A549 (cell line): Measurements from ENCODE around the gene FOSL1. TPM values are rescaled to one million over a fixed set of nuclear protein-coding genes. Genes with fewer than 3 reads are reported as not detected.
A peak's percentile ranks its signal among the peaks of the same experiment; 100 is the strongest.

Source experiments
- ATAC-seq, 2 experiments: fragments of 200-7000 bp in 1 of 2; fragments of >200 bp in 1 of 2; cut with Nextera tagmentation in 1 of 2; cut with Tn5 transposase in 1 of 2; 3 replicates each; pipeline versions ENCODE4 v1.8.0 to v1.9.1; 2018 to 2020; ENCODE audit warnings: mild to moderate bottlenecking in 1 of 2, moderate library complexity in 1 of 2
- CTCF ChIA-PET: fragments of 300-600 bp; sonication (Branson Sonifier 250); formaldehyde crosslinking; extraction: SDS; loops from one replicate; lab custom pipeline; 2021; ENCODE audit warnings: antibody characterized with exemption, inconsistent platforms; lab: Yijun Ruan, JAX
- POLR2A ChIA-PET: fragments of 350-600 bp; formaldehyde crosslinking; extraction: SDS; loops from one replicate; lab custom pipeline; 2021; ENCODE audit warnings: antibody characterized with exemption, inconsistent platforms; lab: Yijun Ruan, JAX
- DNase-seq, 2 experiments: peaks; one replicate each; pipeline versions ENCODE4 v3.0.0 to v3.0.0-alpha.2; 2011 to 2016; ENCODE audit warnings: low read depth in 1 of 2, low spot score in 1 of 2
- FAIRE-seq: peaks from 2 replicates; lab custom pipeline; 2011; peaks lifted over from hg19 to GRCh38; lab: Jason Lieb, UNC
- H3K27ac ChIP-seq, 2 experiments: fragments of >200 bp; sonication (Bioruptor Twin); formaldehyde crosslinking; 3 replicates each; pipeline ENCODE4 v1.5.1; 2016 to 2017
- H3K4me1 ChIP-seq: fragments of >200 bp; sonication (Bioruptor Twin); formaldehyde crosslinking; 3 replicates; pipeline ENCODE4 v1.6.1; 2016
- H3K4me2 ChIP-seq: fragments of >200 bp; sonication (Bioruptor Twin); formaldehyde crosslinking; 3 replicates; pipeline ENCODE4 v1.6.1; 2016
- H3K4me3 ChIP-seq: fragments of >200 bp; sonication (Bioruptor Twin); formaldehyde crosslinking; 3 replicates; pipeline ENCODE4 v1.5.1; 2016
- H3K9me3 ChIP-seq: fragments of >200 bp; sonication (Bioruptor Twin); formaldehyde crosslinking; 3 replicates; pipeline ENCODE4 v1.6.1; 2016
- BHLHE40 ChIP-seq: IDR thresholded peaks from 2 replicates; pipeline ENCODE4 v1.6.1; 2012; ENCODE audit warnings: low read depth, low read length, inconsistent platforms
- CBX2 ChIP-seq: fragments of 200-600 bp; sonication (generic); IDR thresholded peaks from 2 replicates; pipeline ENCODE4 v1.6.1; 2016; ENCODE audit warnings: low read depth, mild to moderate bottlenecking, borderline replicate concordance
- CEBPB ChIP-seq, 2 experiments: fragments of >200 bp in 1 of 2; sonication (Bioruptor Twin) in 1 of 2; formaldehyde crosslinking in 1 of 2; IDR thresholded peaks; 2 replicates each; pipeline ENCODE4 v1.6.1; 2012 to 2016
- CHD4 ChIP-seq: fragments of 200-600 bp; sonication (generic); IDR thresholded peaks from 2 replicates; pipeline ENCODE4 v1.6.1; 2016; ENCODE audit warnings: antibody characterized with exemption, mild to moderate bottlenecking, borderline replicate concordance
- EHF ChIP-seq: fragments of 250-450 bp; sonication (Bioruptor Pico); IDR thresholded peaks from 2 replicates; pipeline ENCODE4 v1.5.0; 2020; ENCODE audit warnings: mild to moderate bottlenecking
- EP300 ChIP-seq, 2 experiments: fragments of >200 bp; sonication (Bioruptor Twin); formaldehyde crosslinking; IDR thresholded peaks; 2 replicates in 1 of 2; 3 replicates in 1 of 2; pipeline ENCODE4 v1.6.1; 2016 to 2017
- HEYL ChIP-seq: fragments of 250-450 bp; sonication (Bioruptor Pico); IDR thresholded peaks from 2 replicates; pipeline ENCODE4 v1.8.0; 2021; ENCODE audit warnings: mild to moderate bottlenecking, moderate library complexity
- HOXA7 ChIP-seq: fragments of 250-450 bp; sonication (Bioruptor Pico); IDR thresholded peaks from 2 replicates; pipeline ENCODE4 v1.5.0; 2020; ENCODE audit warnings: mild to moderate bottlenecking, moderate library complexity
- KDM1A ChIP-seq: fragments of 200-600 bp; sonication (generic); IDR thresholded peaks from 2 replicates; pipeline ENCODE4 v1.6.1; 2016; ENCODE audit warnings: low read depth, mild to moderate bottlenecking
- KDM5A ChIP-seq: fragments of 200-600 bp; sonication (generic); IDR thresholded peaks from 2 replicates; pipeline ENCODE4 v1.6.1; 2016; ENCODE audit warnings: antibody characterized with exemption, mild to moderate bottlenecking
- NR3C1 ChIP-seq: fragments of >200 bp; sonication (Bioruptor Twin); formaldehyde crosslinking; IDR thresholded peaks from 3 replicates; pipeline ENCODE4 v1.6.1; 2017
- POLR2A ChIP-seq: IDR thresholded peaks from 2 replicates; pipeline ENCODE4 v1.6.1; 2012; ENCODE audit warnings: mild to moderate bottlenecking, low read length
- RAD21 ChIP-seq, 2 experiments: fragments of >200 bp in 1 of 2; sonication (Bioruptor Twin) in 1 of 2; formaldehyde crosslinking in 1 of 2; IDR thresholded peaks in 1 of 2; conservative IDR thresholded peaks in 1 of 2; 2 replicates in 1 of 2; 3 replicates in 1 of 2; pipeline ENCODE4 v1.6.1; 2012 to 2018; ENCODE audit warnings: inconsistent platforms in 1 of 2
- SREBF2 ChIP-seq: fragments of 450-650 bp; IDR thresholded peaks from 2 replicates; pipeline ENCODE4 v1.6.1; 2014; ENCODE audit warnings: mild to moderate bottlenecking, moderate library complexity
- ZC3H11A ChIP-seq: fragments of 450-650 bp; IDR thresholded peaks from 2 replicates; pipeline ENCODE4 v1.6.1; 2014; ENCODE audit warnings: antibody characterized with exemption, mild to moderate bottlenecking
- ZFP36 ChIP-seq: fragments of 450-650 bp; IDR thresholded peaks from 2 replicates; pipeline ENCODE4 v1.6.1; 2014; ENCODE audit warnings: borderline replicate concordance; ENCODE audit not compliant: partially characterized antibody
- ZNF302 ChIP-seq: fragments of 250-450 bp; sonication (Bioruptor Pico); IDR thresholded peaks from 2 replicates; pipeline ENCODE4 v1.9.0; 2021; ENCODE audit warnings: inconsistent platforms, mild to moderate bottlenecking, moderate library complexity
- WGBS: methylation state at CpG from one replicate; pipeline ENCODE4 v1.1.6; 2017; ENCODE audit errors: missing lambda C conversion rate; 5-methylcytosine and 5-hydroxymethylcytosine counted together
- polyA plus RNA-seq, 4 experiments: library from polyadenylated mRNA; depleted of rRNA in 3 of 4; stranded (reverse); fragments of >200 nt; fragmentation: RNase III in 1 of 4; extraction: RNeasy Plus Mini Kit Qiagen cat#74134 plus additional on column Dnase treatment in 1 of 4; gene quantifications; 2 replicates in 3 of 4; 3 replicates in 1 of 4; pipeline ENCODE4 v1.2.3, GENCODE V29; 2011 to 2017
- TF ChIP-seq, protein P1 (sequence below): fragments of 250-450 bp; sonication (Bioruptor Pico); IDR thresholded peaks from 2 replicates; pipeline ENCODE4 v1.5.0; 2020; ENCODE audit warnings: low read depth, mild to moderate bottlenecking, moderate library complexity
- TF ChIP-seq, protein P2 (sequence below): fragments of >200 bp; sonication (Bioruptor Twin); formaldehyde crosslinking; IDR thresholded peaks from 3 replicates; pipeline ENCODE4 v1.5.1; 2016
- TF ChIP-seq, protein P3 (sequence below): fragments of 450-650 bp; IDR thresholded peaks from 2 replicates; pipeline ENCODE4 v1.6.1; 2014; ENCODE audit warnings: antibody characterized with exemption
- TF ChIP-seq, protein P4 (sequence below): IDR thresholded peaks from 2 replicates; pipeline ENCODE4 v1.6.1; 2012

FOSL1 gene
- polyA plus RNA-seq, 2 of the 4 experiments (the other 2 are of a cell fraction), result 6.7 to 24.1 TPM

DNA sequence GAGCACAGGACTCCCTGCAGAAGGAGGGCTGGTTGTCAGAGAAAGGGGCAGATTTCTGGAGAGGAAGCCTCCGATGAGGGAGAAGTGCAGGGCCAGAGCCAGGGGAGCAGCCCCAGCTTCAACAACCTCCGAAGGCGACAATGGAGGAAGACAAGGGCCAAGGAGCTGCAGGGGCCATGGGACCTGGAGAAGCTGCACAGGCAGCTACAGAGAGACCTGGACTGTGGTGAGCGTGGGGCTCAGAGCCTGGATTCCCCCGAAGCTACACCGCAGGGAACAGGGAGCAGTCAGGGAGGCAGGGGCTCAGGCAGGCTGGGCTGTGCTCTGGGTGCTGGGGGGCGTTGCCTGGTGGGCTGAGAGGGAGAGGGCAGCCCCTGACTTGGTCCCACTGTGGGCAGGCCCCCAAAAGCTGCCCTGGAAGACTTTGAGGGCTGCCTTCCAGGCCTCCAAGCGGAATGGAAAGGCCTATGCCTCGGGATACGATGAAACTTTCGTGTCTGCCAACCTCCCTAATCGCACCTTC, 47.5 kb upstream of the FOSL1 start:
- DNase-seq, result no peak
- CTCF ChIA-PET, result interaction anchor here (0.5 to 1.7 kb wide), 8 partner anchors 12 to 1705 kb away, joined by 3 to 4 read pairs (median 3); no protein-coding TSS in a partner anchor

DNA sequence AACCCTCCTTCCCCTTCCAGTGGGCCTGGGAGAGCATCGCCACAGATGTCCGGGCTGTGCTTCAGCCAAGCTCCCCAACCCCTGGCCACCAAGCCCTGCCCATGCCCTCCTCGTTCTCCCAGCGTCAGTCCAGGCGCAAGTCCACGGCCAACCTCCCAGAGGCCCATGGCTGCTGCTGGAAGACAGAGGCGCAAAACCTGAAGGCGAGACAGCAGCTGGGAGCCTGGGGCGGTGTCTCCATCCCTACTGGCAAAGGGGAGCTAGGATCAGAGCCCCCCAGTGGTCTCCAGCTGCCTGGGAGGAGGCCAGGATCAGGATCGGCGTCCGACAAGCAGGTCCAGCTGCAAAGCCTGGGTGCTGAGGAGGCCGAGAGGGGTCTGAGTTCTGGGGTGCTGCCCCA, 46.9 kb upstream of the FOSL1 start:
- CTCF ChIA-PET, result interaction anchor here (0.5 to 1.7 kb wide), 10 partner anchors 8 to 255 kb away, joined by 3 to 8 read pairs (median 3); no protein-coding TSS in a partner anchor
- peaks cover 7% of the 10 kb centered on the region for H3K4me1 ChIP-seq
- no peak for TF ChIP-seq POLR2A
- ATAC-seq, result peak in 1 of 2 experiments; percentile 21; a peak in 2 of 6 replicates
- WGBS, result 76% methylated on average over 10 of the region's 13 CpGs
- H3K27ac ChIP-seq, result no peak overlapping the region
- DNase-seq, result no peak
- H3K4me2 ChIP-seq, result no peak overlapping the region
- no peaks in the 10 kb centered on the region for H3K9me3 ChIP-seq
- H3K4me3 ChIP-seq, result no peak overlapping the region
- POLR2A ChIA-PET, result interaction anchor here (0.5 kb wide), 1 partner anchor 60 kb away, joined by 3 read pairs; no protein-coding TSS in a partner anchor
- no peak for FAIRE-seq

More for the DNA sequence above, 47.5 kb upstream of the FOSL1 start:
- Histone ChIP-seq H3K4me1 (peaks cover 9% of the 10 kb centered on the region), H3K4me3 (no peak overlapping the region), H3K4me2 (no peak overlapping the region), H3K27ac (no peak overlapping the region), H3K9me3 (no peaks in the 10 kb centered on the region)
- WGBS, result 86% methylated on average over 11 of the region's 12 CpGs
- FAIRE-seq (no peak), ATAC-seq (peak; percentile 31 to 37; a peak in 3 of 6 replicates)
- TF ChIP-seq KDM5A, result no peak
- TF ChIP-seq CBX2, result no peak
- no peak for TF ChIP-seq RAD21 (conservative IDR thresholded peaks at IDR 0.05 in 1 of 2, IDR thresholded peaks at IDR 0.05 in 1 of 2)
- no peak for TF ChIP-seq BHLHE40
- TF ChIP-seq, protein P1, sequence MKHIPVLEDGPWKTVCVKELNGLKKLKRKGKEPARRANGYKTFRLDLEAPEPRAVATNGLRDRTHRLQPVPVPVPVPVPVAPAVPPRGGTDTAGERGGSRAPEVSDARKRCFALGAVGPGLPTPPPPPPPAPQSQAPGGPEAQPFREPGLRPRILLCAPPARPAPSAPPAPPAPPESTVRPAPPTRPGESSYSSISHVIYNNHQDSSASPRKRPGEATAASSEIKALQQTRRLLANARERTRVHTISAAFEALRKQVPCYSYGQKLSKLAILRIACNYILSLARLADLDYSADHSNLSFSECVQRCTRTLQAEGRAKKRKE (CRISPR knock-in tag), result no peak
- TF ChIP-seq HEYL (CRISPR knock-in tag), result no peak
- TF ChIP-seq CHD4, result no peak
- POLR2A ChIA-PET, result interaction anchor here (0.5 kb wide), 1 partner anchor 60 kb away, joined by 3 read pairs; no protein-coding TSS in a partner anchor

DNA sequence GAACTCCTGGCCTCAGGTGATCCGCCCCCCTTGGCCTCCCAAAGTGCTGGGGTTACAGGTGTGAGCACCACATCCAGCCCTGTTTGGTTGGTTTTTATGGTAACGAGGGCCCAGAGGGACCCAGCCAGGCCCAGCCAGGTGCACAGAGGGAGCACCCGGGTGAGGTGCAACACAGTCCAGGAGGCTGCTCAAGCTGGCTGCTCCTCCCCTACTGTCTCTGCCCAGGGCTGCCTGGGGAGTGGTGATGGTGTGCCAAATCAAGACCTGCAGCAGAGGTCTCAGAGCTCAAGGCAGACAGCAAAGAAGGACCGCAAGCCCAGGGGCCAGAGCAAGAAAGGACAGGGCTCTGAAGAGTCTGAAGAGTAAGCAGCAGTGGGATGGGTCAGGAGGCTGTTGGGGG, 46.5 kb upstream of the FOSL1 start:
- no peak for TF ChIP-seq ZFP36
- TF ChIP-seq NR3C1, result no peak
- TF ChIP-seq, protein P2, sequence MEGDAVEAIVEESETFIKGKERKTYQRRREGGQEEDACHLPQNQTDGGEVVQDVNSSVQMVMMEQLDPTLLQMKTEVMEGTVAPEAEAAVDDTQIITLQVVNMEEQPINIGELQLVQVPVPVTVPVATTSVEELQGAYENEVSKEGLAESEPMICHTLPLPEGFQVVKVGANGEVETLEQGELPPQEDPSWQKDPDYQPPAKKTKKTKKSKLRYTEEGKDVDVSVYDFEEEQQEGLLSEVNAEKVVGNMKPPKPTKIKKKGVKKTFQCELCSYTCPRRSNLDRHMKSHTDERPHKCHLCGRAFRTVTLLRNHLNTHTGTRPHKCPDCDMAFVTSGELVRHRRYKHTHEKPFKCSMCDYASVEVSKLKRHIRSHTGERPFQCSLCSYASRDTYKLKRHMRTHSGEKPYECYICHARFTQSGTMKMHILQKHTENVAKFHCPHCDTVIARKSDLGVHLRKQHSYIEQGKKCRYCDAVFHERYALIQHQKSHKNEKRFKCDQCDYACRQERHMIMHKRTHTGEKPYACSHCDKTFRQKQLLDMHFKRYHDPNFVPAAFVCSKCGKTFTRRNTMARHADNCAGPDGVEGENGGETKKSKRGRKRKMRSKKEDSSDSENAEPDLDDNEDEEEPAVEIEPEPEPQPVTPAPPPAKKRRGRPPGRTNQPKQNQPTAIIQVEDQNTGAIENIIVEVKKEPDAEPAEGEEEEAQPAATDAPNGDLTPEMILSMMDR, result no peak
- TF ChIP-seq, protein P1 (CRISPR knock-in tag), result no peak
- TF ChIP-seq HOXA7 (CRISPR knock-in tag), result no peak
- TF ChIP-seq KDM5A, result no peak
- Histone ChIP-seq H3K9me3 (no peaks in the 10 kb centered on the region), H3K4me2 (no peak overlapping the region), H3K4me1 (peaks cover 2% of the 10 kb centered on the region), H3K27ac (no peak overlapping the region), H3K4me3 (no peak overlapping the region)
- FAIRE-seq (no peak), DNase-seq (no peak), ATAC-seq (peak; percentile 26 to 37; a peak in 3 of 6 replicates)
- CTCF ChIA-PET, result interaction anchor here (0.6 to 1.5 kb wide), 7 partner anchors 8 to 254 kb away, joined by 3 to 8 read pairs (median 3); no protein-coding TSS in a partner anchor
- POLR2A ChIA-PET, result no interaction called here
- WGBS, result 81% methylated on average over 3 of the region's 4 CpGs

DNA sequence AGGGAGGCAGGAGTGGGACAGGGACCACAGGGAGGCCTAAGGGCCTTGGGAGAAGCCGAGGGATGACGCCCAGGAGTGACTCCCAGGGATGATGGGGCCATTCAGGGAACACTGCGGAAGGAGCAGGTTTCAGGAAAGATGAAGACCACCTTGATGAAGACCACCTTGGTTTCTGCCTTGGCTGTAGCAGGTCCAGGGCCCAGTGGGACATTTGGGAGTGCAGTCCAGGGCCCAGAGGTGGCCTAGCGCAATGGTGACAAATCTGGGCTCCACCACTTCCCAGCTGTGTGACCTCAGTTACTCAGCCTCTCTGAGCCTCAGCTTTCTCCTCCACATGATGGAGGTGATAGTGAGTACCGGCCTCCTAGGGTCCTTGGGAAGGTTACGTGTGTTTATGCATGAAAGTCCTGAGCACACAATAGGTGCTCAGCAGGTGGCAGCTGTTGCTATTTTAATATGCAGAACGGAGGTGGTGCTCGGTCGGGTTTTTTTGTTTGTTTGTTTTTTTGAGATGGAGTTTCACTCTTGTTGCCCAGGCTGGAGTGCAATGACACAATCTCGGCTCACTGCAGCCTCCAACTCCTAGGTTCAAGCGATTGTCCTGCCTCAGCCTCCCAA, 45.9 kb upstream of the FOSL1 start:
- 77% methylated on average over 11 of the region's 11 CpGs for whole genome bisulfite sequencing
- TF ChIP-seq KDM1A, result no peak
- TF ChIP-seq BHLHE40, result no peak
- TF ChIP-seq, protein P3, sequence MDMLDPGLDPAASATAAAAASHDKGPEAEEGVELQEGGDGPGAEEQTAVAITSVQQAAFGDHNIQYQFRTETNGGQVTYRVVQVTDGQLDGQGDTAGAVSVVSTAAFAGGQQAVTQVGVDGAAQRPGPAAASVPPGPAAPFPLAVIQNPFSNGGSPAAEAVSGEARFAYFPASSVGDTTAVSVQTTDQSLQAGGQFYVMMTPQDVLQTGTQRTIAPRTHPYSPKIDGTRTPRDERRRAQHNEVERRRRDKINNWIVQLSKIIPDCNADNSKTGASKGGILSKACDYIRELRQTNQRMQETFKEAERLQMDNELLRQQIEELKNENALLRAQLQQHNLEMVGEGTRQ, result no peak
- TF ChIP-seq, protein P4, sequence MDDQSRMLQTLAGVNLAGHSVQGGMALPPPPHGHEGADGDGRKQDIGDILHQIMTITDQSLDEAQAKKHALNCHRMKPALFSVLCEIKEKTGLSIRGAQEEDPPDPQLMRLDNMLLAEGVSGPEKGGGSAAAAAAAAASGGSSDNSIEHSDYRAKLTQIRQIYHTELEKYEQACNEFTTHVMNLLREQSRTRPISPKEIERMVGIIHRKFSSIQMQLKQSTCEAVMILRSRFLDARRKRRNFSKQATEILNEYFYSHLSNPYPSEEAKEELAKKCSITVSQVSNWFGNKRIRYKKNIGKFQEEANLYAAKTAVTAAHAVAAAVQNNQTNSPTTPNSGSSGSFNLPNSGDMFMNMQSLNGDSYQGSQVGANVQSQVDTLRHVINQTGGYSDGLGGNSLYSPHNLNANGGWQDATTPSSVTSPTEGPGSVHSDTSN, result no peak
- no peak for TF ChIP-seq HOXA7 (CRISPR knock-in tag)
- no peak for TF ChIP-seq EP300 (IDR thresholded peaks at IDR 0.05)
- no peak for TF ChIP-seq ZNF302 (CRISPR knock-in tag)
- no peak for TF ChIP-seq CHD4
- TF ChIP-seq, protein P1 (CRISPR knock-in tag), result no peak
- TF ChIP-seq SREBF2, result no peak
- no peak for TF ChIP-seq EHF (CRISPR knock-in tag)
- TF ChIP-seq ZC3H11A, result no peak
- TF ChIP-seq CEBPB (IDR thresholded peaks at IDR 0.05), result no peak

More for the DNA sequence above, 45.9 kb upstream of the FOSL1 start:
- FAIRE-seq (no peak), ATAC-seq (no peak), DNase-seq (no peak)
- H3K4me3 ChIP-seq, result no peak overlapping the region
- H3K27ac ChIP-seq, result no peak overlapping the region
- no peak overlapping the region for H3K4me2 ChIP-seq
- ChIA-PET CTCF (interaction anchor here (0.5 to 1.5 kb wide), 4 partner anchors 9 to 83 kb away, joined by 3 to 8 read pairs (median 3); partner anchors contain the start of gene FIBP), POLR2A (interaction anchor here (0.6 kb wide), 1 partner anchor 58 kb away, joined by 3 read pairs; the partner anchor contains the start of gene FIBP)
- no peaks in the 10 kb centered on the region for H3K4me1 ChIP-seq
- no peaks in the 10 kb centered on the region for H3K9me3 ChIP-seq
